DOHH2 (cell line): ENCODE results near the gene OR52E8.

Experiments
- CTCF ChIP-seq: fragments of 200-600 bp; sonication (generic); IDR thresholded peaks from one replicate; pipeline ENCODE4 v1.5.1; 2014; ENCODE audit warnings: antibody characterized with exemption, mild to moderate bottlenecking, low read depth, low read length; ENCODE audit not compliant: poor library complexity, severe bottlenecking
- EZH2phosphoT487 ChIP-seq: fragments of 200-600 bp; sonication (generic); IDR thresholded peaks from 2 replicates; pipeline ENCODE4 v1.6.1; 2017; ENCODE audit warnings: borderline replicate concordance, mild to moderate bottlenecking, antibody characterized with exemption, low read length, moderate library complexity, mixed read lengths

GRCh38 chr11:5809905-5810795 lies 47.3 kb downstream of the OR52E8 start:
- TF ChIP-seq CTCF: no peak
- TF ChIP-seq EZH2phosphoT487: no peak
